ENCODE results near the gene PRKN. TPM values are rescaled to one million over a fixed set of nuclear protein-coding genes. Genes with fewer than 3 reads are reported as not detected.

The PRKN gene
- total RNA-seq, 1 experiment from 2014 or later = 2.0 TPM

DNA sequence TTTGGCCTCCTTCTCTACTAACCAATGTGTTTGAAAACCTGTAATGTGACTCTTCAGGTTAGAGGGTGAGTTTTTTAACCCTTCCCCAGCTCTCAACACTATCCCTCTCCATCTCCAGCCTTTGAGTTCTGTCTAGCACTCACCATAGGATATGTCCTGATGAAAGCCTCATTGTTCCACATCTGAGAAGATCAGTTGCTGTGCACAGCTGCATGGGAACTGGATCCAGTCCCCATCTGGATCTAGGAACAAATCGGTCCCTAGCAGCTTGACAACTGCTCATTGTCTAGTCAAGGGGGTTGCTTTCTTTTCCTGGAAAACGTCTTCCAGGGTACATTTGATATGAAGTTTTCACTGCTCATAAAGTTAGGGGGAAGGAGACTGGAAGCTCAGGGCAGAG, 1408.3 kb downstream of the PRKN start:
- Histone ChIP-seq H3K9me3 (ENCODE audit: control insufficient read depth, low read depth, low read length) (no peaks in the 10 kb centered on the region), H4K5ac (ENCODE audit: insufficient read length, low read depth, low read length) (no peak overlapping the region), H3K18ac (ENCODE audit: insufficient read length, low read depth, low read length) (no peak overlapping the region), H4K8ac (replicated peaks; ENCODE audit: insufficient read length, low read depth, low read length) (no peak overlapping the region), H3K9ac (ENCODE audit: extremely low read depth, insufficient read length, low read length) (no peak overlapping the region), H2BK12ac (ENCODE audit: insufficient read length, low read depth, low read length) (no peak overlapping the region), H4K20me1 (ENCODE audit: control insufficient read depth, insufficient read depth, insufficient read length) (no peaks in the 10 kb centered on the region), H3K4me2 (ENCODE audit: insufficient read depth, insufficient read length, low read length) (no peak overlapping the region), H3K27me3 (ENCODE audit: insufficient read depth, low read length) (no peaks in the 10 kb centered on the region), H2BK20ac (ENCODE audit: low read depth, low read length, poor library complexity, severe bottlenecking) (no peak overlapping the region), H2BK120ac (ENCODE audit: low read depth, low read length, poor library complexity, severe bottlenecking) (no peak overlapping the region), H3K79me1 (ENCODE audit: insufficient read depth, low read depth, low read length, poor library complexity, severe bottlenecking) (no peaks in the 10 kb centered on the region), H3K23me2 (ENCODE audit: insufficient read length, low read depth, low read length, poor library complexity, severe bottlenecking) (no peaks in the 10 kb centered on the region), H3K27ac (ENCODE audit: insufficient read length, low read depth, low read length) (no peak overlapping the region), H2AFZ (ENCODE audit: low read length) (no peak overlapping the region), H3K56ac (ENCODE audit: insufficient read length, low read depth, low read length) (no peak overlapping the region), H3K23ac (ENCODE audit: insufficient read length, low read depth, low read length) (no peak overlapping the region), H2AK5ac (ENCODE audit: insufficient read length, low read length) (no peak overlapping the region), H4K91ac (ENCODE audit: insufficient read length, low read depth, low read length) (no peak overlapping the region), H3K14ac (ENCODE audit: insufficient read depth, low read length) (no peak overlapping the region), H2BK15ac (ENCODE audit: low read depth, low read length) (no peak overlapping the region), H2BK5ac (ENCODE audit: insufficient read length, low read length) (no peak overlapping the region), H3K4me1 (ENCODE audit: insufficient read depth, low read length) (peaks cover 2% of the 10 kb centered on the region; the same call in 1 of the 2 replicates), H3K79me2 (ENCODE audit: insufficient read depth, low read length) (no peaks in the 10 kb centered on the region), H3T11ph (ENCODE audit: low read length) (no peak overlapping the region), H3K4ac (ENCODE audit: low read depth, low read length) (no peak overlapping the region)
- no peak for DNase-seq
- H3K27ac Mint-ChIP-seq = 0 out of 7 replicates have a peak overlapping the region, but pooled peaks of 1 of the 3 experiments have one; percentile 1
- no peak overlapping the region for H3K4me3 Mint-ChIP-seq
- peaks cover 22 to 26% of the 10 kb centered on the region in 2 experiments for H3K9me3 Mint-ChIP-seq
- peaks cover 3 to 23% (median 10%) of the 10 kb centered on the region in 3 experiments for H3K36me3 Mint-ChIP-seq (ENCODE audit: insufficient read depth in 1 of 3, low read depth in 3 of 3)
- TF ChIP-seq, protein P1, sequence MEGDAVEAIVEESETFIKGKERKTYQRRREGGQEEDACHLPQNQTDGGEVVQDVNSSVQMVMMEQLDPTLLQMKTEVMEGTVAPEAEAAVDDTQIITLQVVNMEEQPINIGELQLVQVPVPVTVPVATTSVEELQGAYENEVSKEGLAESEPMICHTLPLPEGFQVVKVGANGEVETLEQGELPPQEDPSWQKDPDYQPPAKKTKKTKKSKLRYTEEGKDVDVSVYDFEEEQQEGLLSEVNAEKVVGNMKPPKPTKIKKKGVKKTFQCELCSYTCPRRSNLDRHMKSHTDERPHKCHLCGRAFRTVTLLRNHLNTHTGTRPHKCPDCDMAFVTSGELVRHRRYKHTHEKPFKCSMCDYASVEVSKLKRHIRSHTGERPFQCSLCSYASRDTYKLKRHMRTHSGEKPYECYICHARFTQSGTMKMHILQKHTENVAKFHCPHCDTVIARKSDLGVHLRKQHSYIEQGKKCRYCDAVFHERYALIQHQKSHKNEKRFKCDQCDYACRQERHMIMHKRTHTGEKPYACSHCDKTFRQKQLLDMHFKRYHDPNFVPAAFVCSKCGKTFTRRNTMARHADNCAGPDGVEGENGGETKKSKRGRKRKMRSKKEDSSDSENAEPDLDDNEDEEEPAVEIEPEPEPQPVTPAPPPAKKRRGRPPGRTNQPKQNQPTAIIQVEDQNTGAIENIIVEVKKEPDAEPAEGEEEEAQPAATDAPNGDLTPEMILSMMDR (conservative IDR thresholded peaks at IDR 0.05) = no peak
- H3K4me1 Mint-ChIP-seq = peaks cover 15 to 16% of the 10 kb centered on the region in 2 experiments
- WGBS (ENCODE audit: extremely low coverage, insufficient read length, low lambda C conversion rate) = no CpG with 5 or more reads among the region's 2 CpGs
- peaks cover 1% of the 10 kb centered on the region; the same call in 1 of the 2 replicates for H3K27me3 Mint-ChIP-seq (ENCODE audit: low read depth)
